ENCODE measurements around the gene KCNJ3.
"Not testable (repeated sequence)": the region's sequence is repeated elsewhere in the genome, so short reads cannot be mapped to it uniquely, and the experiment has no call there.

KCNJ3 gene

GRCh38 chr2:154855138-154855537 is 156.6 kb downstream of the KCNJ3 start:
- no peak for DNase-seq

- DNase-seq: not testable (repeated sequence)
Measured at GRCh38 chr2:154867151-154867550, 168.7 kb downstream of the KCNJ3 start.

GRCh38 chr2:154875999-154876398 is 177.5 kb downstream of the KCNJ3 start:
- DNase-seq: no peak

GRCh38 chr2:154882725-154883124 is 184.2 kb downstream of the KCNJ3 start:
- no peak for DNase-seq

- no peak for DNase-seq
Measured at GRCh38 chr2:154886316-154886715, 187.8 kb downstream of the KCNJ3 start.

GRCh38 chr2:154898269-154898668 is 199.8 kb downstream of the KCNJ3 start:
- DNase-seq: no peak

- no peak for DNase-seq
Measured at GRCh38 chr2:154901063-154901462, 202.6 kb downstream of the KCNJ3 start.

Data from central memory CD4-positive, alpha-beta T cell (primary cell).